HG02852 (cell line): ENCODE results near the gene COX4I1.

Source experiments
- ATAC-seq: cut with Tn5 transposase; IDR thresholded peaks from one replicate; pipeline ENCODE4 v1.9.1; 2021; ENCODE audit warnings: mild to moderate bottlenecking, moderate library complexity; ENCODE audit not compliant: unreplicated experiment

Gene COX4I1

DNA sequence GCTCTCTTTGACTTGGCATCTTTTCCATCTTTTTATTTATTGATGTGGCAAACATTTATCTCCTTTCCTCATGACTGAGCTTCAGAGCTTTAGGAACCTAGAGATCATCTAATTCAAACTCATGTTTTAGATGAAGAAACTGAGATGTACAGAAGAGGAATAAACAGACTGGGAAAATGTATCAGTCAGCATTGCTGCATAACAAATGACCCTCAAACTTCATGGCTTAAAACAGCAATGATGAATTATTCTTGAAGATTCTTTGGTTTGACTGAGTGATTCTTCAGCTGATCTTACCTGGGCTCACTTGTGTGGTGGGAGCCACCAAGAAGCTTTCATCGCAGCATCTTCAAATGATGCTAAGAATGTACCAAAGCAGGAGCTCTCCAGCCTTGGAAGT, 55.4 kb downstream of the COX4I1 start:
- ATAC-seq: no peak

DNA sequence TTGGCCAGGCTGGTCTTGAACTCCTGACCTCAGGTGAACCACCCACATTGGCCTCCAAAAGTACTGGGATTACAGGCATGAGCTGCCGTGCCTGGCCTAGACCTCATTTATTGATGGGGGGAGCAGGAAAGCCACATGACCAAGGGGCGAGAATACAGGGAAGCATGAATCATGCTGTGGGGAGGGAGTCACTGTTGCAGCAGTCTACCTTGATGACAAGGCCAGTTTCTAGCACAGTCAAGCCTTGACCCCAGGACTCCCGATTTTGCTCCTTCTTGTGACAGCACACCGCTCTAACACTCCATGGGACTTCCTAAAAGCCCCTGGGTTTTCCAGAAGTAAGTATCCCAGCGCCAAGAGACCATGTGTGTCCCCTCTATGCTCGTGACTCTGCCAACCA, 56.6 kb downstream of the COX4I1 start:
- no peak for ATAC-seq

DNA sequence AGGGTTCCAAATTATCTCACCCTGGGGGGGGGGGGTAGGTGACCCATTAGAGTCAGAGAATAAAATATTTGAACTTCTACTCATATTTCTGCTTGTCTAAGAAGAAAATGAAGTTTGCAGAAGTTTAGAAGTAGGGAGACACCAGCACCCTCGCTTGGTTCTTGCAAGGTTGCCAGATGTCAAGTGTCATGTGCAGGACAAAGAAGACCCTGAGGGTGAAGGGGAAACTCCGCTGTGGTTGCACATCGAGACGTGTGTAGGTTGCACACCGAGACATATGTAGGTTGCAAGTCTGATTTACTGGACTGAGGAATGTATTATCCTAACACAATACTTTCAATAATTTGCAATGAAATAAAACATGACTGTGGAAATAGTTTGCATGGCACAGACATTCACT, 57.1 kb downstream of the COX4I1 start:
- no peak for ATAC-seq
